ENCODE measurements around the gene SLC22A25.

Gene SLC22A25

GRCh38 chr11:63243533-63243932, at the start of gene SLC22A25:
TSS of gene SLC22A25 (minus strand) at chr11:63243599. CDS start at chr11:63229652, 13,947 bp downstream.
- no peak for TF ChIP-seq CTCF (conservative IDR thresholded peaks at IDR 0.05; ENCODE audit: low read depth, low read length)
- no peak for DNase-seq (ENCODE audit: low read depth)
- H3K4me3 ChIP-seq (ENCODE audit: low read length), result no peak within 1 kb of the TSS

GRCh38 chr11:63290285-63290684, 46.9 kb upstream of the SLC22A25 start:
- no peak overlapping the region for H3K4me3 ChIP-seq (ENCODE audit: low read length)
- DNase-seq (ENCODE audit: low read depth), result no peak
- no peak for TF ChIP-seq CTCF (conservative IDR thresholded peaks at IDR 0.05; ENCODE audit: low read depth, low read length)

- DNase-seq (ENCODE audit: low read depth), result no peak
- no peak overlapping the region for H3K4me3 ChIP-seq (ENCODE audit: low read length)
- TF ChIP-seq CTCF (conservative IDR thresholded peaks at IDR 0.05; ENCODE audit: low read depth, low read length), result no peak
Measured at GRCh38 chr11:63289658-63290057, 46.3 kb upstream of the SLC22A25 start.

- no peak for DNase-seq (ENCODE audit: low read depth)
- no peak for TF ChIP-seq CTCF (conservative IDR thresholded peaks at IDR 0.05; ENCODE audit: low read depth, low read length)
- no peak overlapping the region for H3K4me3 ChIP-seq (ENCODE audit: low read length)
Measured at GRCh38 chr11:63282579-63282978, 39.2 kb upstream of the SLC22A25 start.

GRCh38 chr11:63280920-63281319, 37.5 kb upstream of the SLC22A25 start:
- no peak for TF ChIP-seq CTCF (conservative IDR thresholded peaks at IDR 0.05; ENCODE audit: low read depth, low read length)

GRCh38 chr11:63277345-63277943, 34.0 kb upstream of the SLC22A25 start:
- peak; percentile 48 for TF ChIP-seq CTCF (conservative IDR thresholded peaks at IDR 0.05; ENCODE audit: low read depth, low read length)
- no peak for DNase-seq (ENCODE audit: low read depth)
- no peak overlapping the region for H3K4me3 ChIP-seq (ENCODE audit: low read length)

More at GRCh38 chr11:63280920-63281319, 37.5 kb upstream of the SLC22A25 start:
- H3K4me3 ChIP-seq (ENCODE audit: low read length), result no peak overlapping the region
- DNase-seq (ENCODE audit: low read depth), result no peak

GRCh38 chr11:63274776-63275175, 31.4 kb upstream of the SLC22A25 start:
- TF ChIP-seq CTCF (conservative IDR thresholded peaks at IDR 0.05; ENCODE audit: low read depth, low read length), result no peak
- no peak overlapping the region for H3K4me3 ChIP-seq (ENCODE audit: low read length)
- no peak for DNase-seq (ENCODE audit: low read depth)
